Measurements from ENCODE around the gene TTC28. TPM values are rescaled to one million over a fixed set of nuclear protein-coding genes. Genes with fewer than 3 reads are reported as not detected.

TTC28 gene
- total RNA-seq, 1 donor from 2014 or later = 46.2 TPM

DNA sequence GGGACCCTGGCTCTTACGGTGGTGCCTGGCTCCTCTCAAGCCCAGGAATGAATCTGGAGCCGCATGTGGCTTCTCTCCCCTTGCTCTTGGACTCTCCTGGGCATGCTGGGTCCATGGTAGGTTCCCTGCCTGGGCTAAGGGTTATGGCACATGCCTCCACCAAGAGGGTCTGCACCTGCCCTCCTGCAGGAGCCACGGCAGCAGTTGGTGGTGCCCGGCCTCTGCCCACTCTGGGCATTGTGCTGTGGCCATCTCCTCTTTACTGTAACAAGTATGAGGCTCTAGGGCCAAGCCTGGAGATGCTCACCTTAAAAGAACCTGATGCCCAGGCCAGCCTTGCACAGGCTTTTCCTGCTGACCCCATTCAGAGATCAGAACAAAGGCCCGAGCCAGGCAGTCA is 656.6 kb downstream of the TTC28 start:
- Histone ChIP-seq H3K27me3 (no peaks in the 10 kb centered on the region), H4K20me1 (ENCODE audit: low read depth) (peaks cover 14% of the 10 kb centered on the region), H3K79me2 (ENCODE audit: low read depth) (no peaks in the 10 kb centered on the region), H3K4me2 (no peak overlapping the region), H3K9me3 (ENCODE audit: low read depth) (no peaks in the 10 kb centered on the region), H3K36me3 (no peaks in the 10 kb centered on the region), H3K4me1 (peaks cover 11% of the 10 kb centered on the region), H2AFZ (replicated peaks) (no peak overlapping the region), H3F3A (ENCODE audit: low read depth) (peaks cover 9% of the 10 kb centered on the region), H3K9ac (no peak overlapping the region), H3K27ac (no peak overlapping the region), H3K4me3 (no peak overlapping the region)
- H3K9me3 Mint-ChIP-seq = no peaks in the 10 kb centered on the region
- H3K4me3 Mint-ChIP-seq = no peak overlapping the region
- peaks cover 7% of the 10 kb centered on the region for H3K27me3 Mint-ChIP-seq (ENCODE audit: insufficient read depth, low read depth)
- no peak for DNase-seq (ENCODE audit: low spot score)
- no peak overlapping the region for H3K27ac Mint-ChIP-seq
- H3K36me3 Mint-ChIP-seq = peaks cover 13% of the 10 kb centered on the region
- H3K4me1 Mint-ChIP-seq = peaks cover 62% of the 10 kb centered on the region
- no peak for TF ChIP-seq EZH2 (IDR thresholded peaks at IDR 0.05)
- TF ChIP-seq, protein P1, sequence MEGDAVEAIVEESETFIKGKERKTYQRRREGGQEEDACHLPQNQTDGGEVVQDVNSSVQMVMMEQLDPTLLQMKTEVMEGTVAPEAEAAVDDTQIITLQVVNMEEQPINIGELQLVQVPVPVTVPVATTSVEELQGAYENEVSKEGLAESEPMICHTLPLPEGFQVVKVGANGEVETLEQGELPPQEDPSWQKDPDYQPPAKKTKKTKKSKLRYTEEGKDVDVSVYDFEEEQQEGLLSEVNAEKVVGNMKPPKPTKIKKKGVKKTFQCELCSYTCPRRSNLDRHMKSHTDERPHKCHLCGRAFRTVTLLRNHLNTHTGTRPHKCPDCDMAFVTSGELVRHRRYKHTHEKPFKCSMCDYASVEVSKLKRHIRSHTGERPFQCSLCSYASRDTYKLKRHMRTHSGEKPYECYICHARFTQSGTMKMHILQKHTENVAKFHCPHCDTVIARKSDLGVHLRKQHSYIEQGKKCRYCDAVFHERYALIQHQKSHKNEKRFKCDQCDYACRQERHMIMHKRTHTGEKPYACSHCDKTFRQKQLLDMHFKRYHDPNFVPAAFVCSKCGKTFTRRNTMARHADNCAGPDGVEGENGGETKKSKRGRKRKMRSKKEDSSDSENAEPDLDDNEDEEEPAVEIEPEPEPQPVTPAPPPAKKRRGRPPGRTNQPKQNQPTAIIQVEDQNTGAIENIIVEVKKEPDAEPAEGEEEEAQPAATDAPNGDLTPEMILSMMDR (IDR thresholded peaks at IDR 0.05) = no peak
- no peak for TF ChIP-seq EZH2phosphoT487 (IDR thresholded peaks at IDR 0.05)

DNA sequence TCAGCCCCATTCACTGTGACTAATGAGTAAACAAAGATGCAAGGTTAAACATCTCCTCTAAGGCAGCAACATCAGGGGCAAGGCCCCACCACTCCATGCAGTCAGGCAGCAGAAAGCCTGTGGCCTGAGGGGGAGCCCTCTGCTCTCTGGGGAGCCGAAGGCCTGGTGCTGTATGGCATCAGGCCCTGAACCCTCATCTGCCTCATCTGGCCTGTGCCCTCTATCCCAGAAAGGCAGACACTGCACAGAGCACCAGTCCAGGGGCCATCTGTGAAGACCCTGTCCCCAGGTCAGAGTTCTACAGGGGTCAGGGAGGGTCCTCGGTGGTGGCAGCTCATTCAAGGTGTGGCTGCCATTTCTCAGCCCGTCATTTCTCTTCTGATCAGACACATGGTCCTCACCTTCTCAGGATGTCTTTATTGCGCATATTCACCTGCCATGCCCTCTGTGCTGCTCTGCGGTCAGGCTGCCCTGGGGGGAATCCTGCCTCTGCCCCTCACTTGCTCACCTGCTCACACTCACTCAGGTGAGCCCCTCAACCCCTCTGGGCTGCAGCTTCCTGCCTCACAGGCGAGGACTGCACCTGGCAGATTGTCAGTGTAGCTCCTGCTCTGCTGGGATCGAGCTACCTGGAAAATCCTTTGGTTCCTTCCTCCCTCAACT is 657.5 kb downstream of the TTC28 start:
- DNase-seq (ENCODE audit: low spot score) = no peak
- Mint-ChIP-seq H3K4me1 (peaks cover 63% of the 10 kb centered on the region), H3K4me3 (peak overlapping the region; percentile 44), H3K36me3 (peaks cover 13% of the 10 kb centered on the region), H3K9me3 (no peaks in the 10 kb centered on the region), H3K27ac (peak overlapping the region; percentile 43), H3K27me3 (ENCODE audit: insufficient read depth, low read depth) (peaks cover 11% of the 10 kb centered on the region)
- Histone ChIP-seq H3K27ac (no peak overlapping the region), H3K27me3 (no peaks in the 10 kb centered on the region), H3K4me2 (no peak overlapping the region), H3K9me3 (ENCODE audit: low read depth) (no peaks in the 10 kb centered on the region), H3K4me3 (no peak overlapping the region), H3K79me2 (ENCODE audit: low read depth) (no peaks in the 10 kb centered on the region), H3K9ac (no peak overlapping the region), H3F3A (ENCODE audit: low read depth) (peaks cover 9% of the 10 kb centered on the region), H4K20me1 (ENCODE audit: low read depth) (peaks cover 14% of the 10 kb centered on the region), H2AFZ (replicated peaks) (no peak overlapping the region), H3K36me3 (no peaks in the 10 kb centered on the region), H3K4me1 (peaks cover 11% of the 10 kb centered on the region)
- TF ChIP-seq EZH2phosphoT487 (IDR thresholded peaks at IDR 0.05) = no peak
- TF ChIP-seq, protein P1 (IDR thresholded peaks at IDR 0.05) = no peak
- TF ChIP-seq EZH2 (IDR thresholded peaks at IDR 0.05) = no peak

DNA sequence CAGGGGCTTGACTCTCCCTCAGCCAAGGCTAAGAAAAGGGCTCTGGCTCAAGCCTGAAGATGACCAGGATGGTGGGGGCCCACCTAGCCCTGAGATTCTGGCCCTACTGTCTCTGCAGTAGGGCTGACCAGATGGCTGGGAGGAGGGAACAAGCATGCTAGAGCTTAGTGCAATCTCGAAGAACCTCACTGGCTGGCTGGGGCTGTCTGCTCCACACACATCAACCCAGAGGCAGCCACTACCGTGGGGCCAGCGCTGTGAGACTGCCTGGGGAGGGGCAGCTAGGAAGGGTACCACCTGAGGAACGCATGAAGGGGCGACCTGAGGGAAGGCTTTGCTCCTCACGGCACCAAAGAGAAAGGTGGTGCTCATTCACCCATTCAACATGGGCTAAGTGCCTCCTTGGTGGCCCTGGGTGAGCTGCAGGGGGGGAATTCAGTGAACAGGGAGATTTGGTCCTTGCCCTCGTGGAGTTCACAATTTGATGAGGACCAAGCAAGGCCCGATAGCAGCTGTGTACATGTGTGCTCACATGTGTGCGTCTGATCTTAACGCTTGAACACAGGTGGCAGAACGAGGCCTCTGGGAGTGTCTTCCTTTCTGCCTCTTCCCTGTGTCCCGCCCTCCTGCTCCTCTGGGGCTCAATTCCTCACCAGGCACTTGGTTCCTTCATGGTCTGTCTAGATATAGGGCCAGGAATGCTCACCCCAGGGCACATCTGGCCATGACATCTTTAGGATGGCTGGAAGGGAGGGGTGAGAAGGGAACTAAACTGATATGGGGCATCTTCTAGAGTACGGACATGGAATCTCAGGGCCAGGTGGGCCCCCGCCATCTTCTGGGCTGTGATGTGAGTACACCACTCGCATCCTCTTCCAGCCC is 658.3 kb downstream of the TTC28 start:
- no peak for DNase-seq (ENCODE audit: low spot score)
- H3K4me1 Mint-ChIP-seq = peaks cover 63% of the 10 kb centered on the region
- Histone ChIP-seq H3K9me3 (ENCODE audit: low read depth) (no peaks in the 10 kb centered on the region), H3K79me2 (ENCODE audit: low read depth) (no peaks in the 10 kb centered on the region), H3K36me3 (no peaks in the 10 kb centered on the region), H3K4me3 (no peak overlapping the region), H4K20me1 (ENCODE audit: low read depth) (peaks cover 16% of the 10 kb centered on the region), H3K27me3 (no peaks in the 10 kb centered on the region), H3K4me2 (no peak overlapping the region), H3K9ac (no peak overlapping the region), H3F3A (ENCODE audit: low read depth) (peaks cover 9% of the 10 kb centered on the region), H3K27ac (no peak overlapping the region), H3K4me1 (peaks cover 13% of the 10 kb centered on the region), H2AFZ (replicated peaks) (no peak overlapping the region)
- TF ChIP-seq, protein P1 (IDR thresholded peaks at IDR 0.05) = no peak
- TF ChIP-seq EZH2phosphoT487 (IDR thresholded peaks at IDR 0.05) (no peak), EZH2 (IDR thresholded peaks at IDR 0.05) (no peak)
- H3K36me3 Mint-ChIP-seq = peaks cover 8% of the 10 kb centered on the region
- no peak overlapping the region for H3K4me3 Mint-ChIP-seq
- H3K27ac Mint-ChIP-seq = no peak overlapping the region
- peaks cover 8% of the 10 kb centered on the region for H3K27me3 Mint-ChIP-seq (ENCODE audit: insufficient read depth, low read depth)
- no peaks in the 10 kb centered on the region for H3K9me3 Mint-ChIP-seq
